Gastrocnemius medialis (tissue), 4 donors: Measurements from ENCODE around the gene EFEMP2. TPM values are rescaled to one million over a fixed set of nuclear protein-coding genes. Genes with fewer than 3 reads are reported as not detected.

ENCODE experiments used
- ATAC-seq, 2 donors: fragments of 150-250 bp; one replicate each; pipeline ENCODE4 v1.9.1; 2016
- DNase-seq, 2 donors: peaks; one replicate each; pipeline ENCODE4 v3.0.0-alpha.2; 2019
- H3K27ac ChIP-seq, 4 donors: fragments of 200-600 bp; sonication (generic); 1 replicate in 1 of 4; 2 replicates in 3 of 4; pipeline ENCODE4 v1.5.1; 2016 to 2018; ENCODE audit warnings: mild to moderate bottlenecking in 2 of 4, moderate library complexity in 1 of 4
- H3K27me3 ChIP-seq, 3 donors: fragments of 200-600 bp; sonication (generic) in 2 of 3; 1 replicate in 1 of 3; 2 replicates in 2 of 3; pipeline versions ENCODE4 v1.5.1 to v1.6.0; 2016 to 2019; ENCODE audit warnings: mild to moderate bottlenecking in 1 of 3, moderate library complexity in 1 of 3
- H3K36me3 ChIP-seq, 2 donors: fragments of 200-600 bp; sonication (generic) in 1 of 2; one replicate each; pipeline ENCODE4 v1.5.1; 2017 to 2018
- H3K4me1 ChIP-seq, 2 donors: fragments of 200-600 bp; sonication (generic) in 1 of 2; one replicate each; pipeline ENCODE4 v1.5.1; 2016 to 2017; ENCODE audit warnings: mild to moderate bottlenecking in 2 of 2
- H3K4me3 ChIP-seq, 4 donors: fragments of 200-600 bp; sonication (generic) in 3 of 4; 1 replicate in 1 of 4; 2 replicates in 3 of 4; pipeline ENCODE4 v1.5.1; 2016 to 2019; ENCODE audit warnings: mild to moderate bottlenecking in 2 of 4
- H3K9me3 ChIP-seq, 3 donors: fragments of 200-600 bp; sonication (generic) in 2 of 3; 1 replicate in 1 of 3; 2 replicates in 2 of 3; pipeline ENCODE4 v1.5.1; 2016 to 2019
- POLR2A ChIP-seq, 2 donors: fragments of 450-650 bp; IDR thresholded peaks; one replicate each; pipeline ENCODE4 v1.6.1; 2017; ENCODE audit warnings: antibody characterized with exemption in 2 of 2, mild to moderate bottlenecking in 2 of 2, moderate library complexity in 2 of 2
- in situ Hi-C, 4 donors: fragments of 200-750 bp; cut with MboI; loops; one replicate each; pipeline versions ENCODE4 v1.15.0 to v1.8.0; 2017; ENCODE audit warnings: low sequenced_read_pairs in 4 of 4
- intact Hi-C: fragments of 100-400 bp; cut with DNase I; formaldehyde crosslinking; loops from one replicate; pipeline ENCODE4 v1.15.1; 2023; ENCODE audit warnings: low total_unique reads
- total RNA-seq, 4 donors: library from RNA; depleted of rRNA; stranded (reverse); fragments of >200 nt; gene quantifications; one replicate each; pipeline versions ENCODE4 v1.1.0 to v1.2.3, GENCODE V29; 2016
- TF ChIP-seq, protein P1 (sequence below), 5 experiments: fragments of 450-650 bp in 3 of 5; fragments of 200-600 bp in 2 of 5; sonication (generic) in 2 of 5; IDR thresholded peaks in 4 of 5; conservative IDR thresholded peaks in 1 of 5; 1 replicate in 4 of 5; 2 replicates in 1 of 5; pipeline ENCODE4 v1.5.1; 2016 to 2019; ENCODE audit warnings: antibody characterized with exemption in 5 of 5, mild to moderate bottlenecking in 3 of 5, moderate library complexity in 3 of 5

The EFEMP2 gene
- total RNA-seq, 4 donors from 2014 or later, result 20.6 to 24.1 (median 22.9) TPM

DNA sequence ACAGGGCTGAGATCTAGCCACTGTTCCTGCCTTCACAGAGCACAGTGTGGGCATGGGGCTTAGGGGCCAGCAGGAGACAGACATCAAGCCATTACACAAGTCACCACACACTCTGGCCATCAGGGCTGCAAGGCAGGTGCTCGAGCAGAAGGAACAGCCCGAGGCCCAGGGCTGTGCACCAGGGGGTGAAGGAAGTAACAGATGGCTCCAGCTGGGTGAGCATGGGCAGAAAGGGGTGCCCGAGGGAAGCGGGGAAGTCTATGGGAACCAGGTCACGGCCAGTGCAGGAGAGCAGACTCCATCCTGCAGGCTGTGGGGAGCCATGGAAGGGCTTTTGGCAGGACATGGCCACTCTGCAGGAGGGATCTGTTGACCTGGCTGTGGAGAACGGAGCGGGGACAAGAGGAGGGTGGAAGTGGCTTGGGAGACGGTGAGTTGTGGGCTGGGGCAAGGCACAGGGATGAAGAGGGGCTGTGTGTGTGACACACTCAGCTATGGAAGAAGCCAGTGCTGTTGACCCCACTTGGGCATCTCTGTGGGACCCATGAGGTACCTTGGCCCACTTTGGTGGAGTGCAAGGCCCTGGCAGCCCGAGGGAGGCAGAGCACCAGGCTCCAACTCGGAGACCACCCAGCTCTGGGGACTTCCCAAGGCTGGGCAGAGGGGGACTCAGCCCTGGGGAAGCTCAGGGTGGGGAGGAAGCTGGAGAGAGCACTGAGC is 42.7 kb upstream of the EFEMP2 start:
- TF ChIP-seq POLR2A (IDR thresholded peaks at IDR 0.05), result no peak
- TF ChIP-seq, protein P1, sequence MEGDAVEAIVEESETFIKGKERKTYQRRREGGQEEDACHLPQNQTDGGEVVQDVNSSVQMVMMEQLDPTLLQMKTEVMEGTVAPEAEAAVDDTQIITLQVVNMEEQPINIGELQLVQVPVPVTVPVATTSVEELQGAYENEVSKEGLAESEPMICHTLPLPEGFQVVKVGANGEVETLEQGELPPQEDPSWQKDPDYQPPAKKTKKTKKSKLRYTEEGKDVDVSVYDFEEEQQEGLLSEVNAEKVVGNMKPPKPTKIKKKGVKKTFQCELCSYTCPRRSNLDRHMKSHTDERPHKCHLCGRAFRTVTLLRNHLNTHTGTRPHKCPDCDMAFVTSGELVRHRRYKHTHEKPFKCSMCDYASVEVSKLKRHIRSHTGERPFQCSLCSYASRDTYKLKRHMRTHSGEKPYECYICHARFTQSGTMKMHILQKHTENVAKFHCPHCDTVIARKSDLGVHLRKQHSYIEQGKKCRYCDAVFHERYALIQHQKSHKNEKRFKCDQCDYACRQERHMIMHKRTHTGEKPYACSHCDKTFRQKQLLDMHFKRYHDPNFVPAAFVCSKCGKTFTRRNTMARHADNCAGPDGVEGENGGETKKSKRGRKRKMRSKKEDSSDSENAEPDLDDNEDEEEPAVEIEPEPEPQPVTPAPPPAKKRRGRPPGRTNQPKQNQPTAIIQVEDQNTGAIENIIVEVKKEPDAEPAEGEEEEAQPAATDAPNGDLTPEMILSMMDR (IDR thresholded peaks at IDR 0.05 in 4 of 5, conservative IDR thresholded peaks at IDR 0.05 in 1 of 5), result no peak
- DNase-seq, result peak in 1 of 2 donors; percentile 25
- Histone ChIP-seq H3K36me3 (no peaks in the 10 kb centered on the region), H3K9me3 (no peaks in the 10 kb centered on the region), H3K4me1 (peaks cover 45 to 48% of the 10 kb centered on the region in 2 donors), H3K27me3 (peaks cover 0 to 4% (median 3%) of the 10 kb centered on the region in 3 donors), H3K27ac (peak overlapping the region; percentile 86 to 98 (median 93)), H3K4me3 (peak overlapping the region in 1 of 4 donors; percentile 17)
- in situ Hi-C loops, result no loop called here
- peak in 1 of 2 donors; percentile 2 for ATAC-seq
- intact Hi-C loops, result loop anchor here (1.0 to 10.0 kb wide), 6 partner anchors 14 to 903 kb away; partner anchors contain the start of genes ARL2, CCDC85B, FOSL1 and SLC29A2

DNA sequence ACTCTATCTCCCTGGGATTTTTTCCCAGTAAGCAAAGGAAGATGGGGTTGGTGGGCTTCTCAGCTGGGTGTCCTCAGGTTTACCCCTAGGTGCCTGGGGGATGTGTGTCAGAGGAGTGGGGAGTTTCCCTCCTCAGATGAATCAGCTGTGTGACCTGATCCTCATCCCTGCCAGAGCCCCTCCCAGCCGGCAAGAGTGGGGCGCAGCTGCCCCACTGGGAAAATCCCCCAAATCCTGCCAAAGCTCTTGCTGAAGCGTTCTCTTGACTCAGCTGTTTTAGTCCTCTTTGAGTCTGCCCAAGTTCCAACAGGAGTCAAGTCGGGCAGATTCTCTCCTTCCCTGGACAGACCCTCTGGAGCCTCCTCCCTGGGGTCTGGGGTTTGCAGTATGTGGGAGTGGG is 40.2 kb upstream of the EFEMP2 start:
- DNase-seq (no peak), ATAC-seq (no peak)
- Histone ChIP-seq H3K27me3 (peaks cover 0 to 6% (median 3%) of the 10 kb centered on the region in 3 donors), H3K4me1 (peaks cover 36 to 41% of the 10 kb centered on the region in 2 donors), H3K9me3 (no peaks in the 10 kb centered on the region), H3K4me3 (no peak overlapping the region), H3K36me3 (no peaks in the 10 kb centered on the region), H3K27ac (no peak overlapping the region)
- in situ Hi-C loops (no loop called here), intact Hi-C loops (loop anchor here (10.0 kb wide), 1 partner anchor 462 kb away; the partner anchor contains the start of gene SLC29A2)
- TF ChIP-seq POLR2A (IDR thresholded peaks at IDR 0.05), result no peak
- TF ChIP-seq, protein P1 (IDR thresholded peaks at IDR 0.05 in 4 of 5, conservative IDR thresholded peaks at IDR 0.05 in 1 of 5), result no peak

DNA sequence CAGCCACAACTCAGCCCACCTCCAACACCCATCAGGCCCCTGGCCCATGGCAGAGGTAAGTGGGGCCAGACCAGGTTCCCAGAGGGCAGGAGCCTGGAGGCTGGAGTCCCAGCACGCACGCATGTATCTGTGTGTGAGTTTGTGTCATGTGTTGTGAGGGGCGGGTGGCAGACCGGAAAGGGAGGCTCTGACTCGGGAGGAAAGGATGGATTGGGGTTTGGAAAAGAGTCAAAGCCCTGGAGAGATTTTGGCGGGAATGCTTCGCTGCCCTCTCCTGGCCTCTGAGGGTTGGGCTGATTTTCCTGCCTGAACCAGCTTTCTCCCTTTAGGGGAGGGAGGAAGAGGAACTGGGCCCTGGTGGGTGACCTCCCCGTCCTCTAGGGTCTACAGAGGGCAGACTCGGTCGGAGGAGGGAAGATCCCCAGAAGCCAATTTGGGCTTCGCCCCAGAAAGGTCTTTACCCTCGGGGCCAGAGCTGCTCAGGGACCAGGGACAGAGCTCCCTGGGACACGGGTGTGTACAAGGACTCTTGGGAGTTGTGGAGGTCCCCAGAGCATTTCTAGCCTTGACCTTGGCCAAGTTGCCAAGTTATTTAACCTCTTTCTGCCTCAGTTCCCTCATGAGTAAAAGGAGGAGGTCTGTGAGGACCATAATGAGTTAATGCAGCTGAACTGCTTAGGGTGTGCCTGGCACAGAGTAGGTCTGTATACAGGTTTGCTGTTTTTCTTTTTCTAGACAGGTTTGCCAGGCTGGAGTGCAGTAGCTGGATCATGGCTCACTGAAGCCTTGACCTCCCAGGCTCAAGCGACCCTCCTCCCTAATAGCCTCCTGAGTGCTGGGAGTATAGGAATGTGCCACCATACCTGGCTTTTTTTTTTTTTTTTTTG is 39.3 kb upstream of the EFEMP2 start:
- in situ Hi-C loops, result no loop called here

GRCh38 chr11:65907878-65908277 is 35.3 kb upstream of the EFEMP2 start:
- peaks cover 0 to 6% (median 3%) of the 10 kb centered on the region in 3 donors for H3K27me3 ChIP-seq

More for the DNA sequence above, 39.3 kb upstream of the EFEMP2 start:
- no peaks in the 10 kb centered on the region for H3K9me3 ChIP-seq
- H3K4me1 ChIP-seq, result peaks cover 26 to 32% of the 10 kb centered on the region in 2 donors
- no peak for ATAC-seq
- H3K27me3 ChIP-seq, result peaks cover 0 to 6% (median 3%) of the 10 kb centered on the region in 3 donors
- peak overlapping the region in 2 of 4 donors; percentile 8 to 38 for H3K27ac ChIP-seq
- no peak overlapping the region for H3K4me3 ChIP-seq
- peak in 1 of 2 donors; percentile 46 for DNase-seq
- TF ChIP-seq, protein P1 (IDR thresholded peaks at IDR 0.05 in 4 of 5, conservative IDR thresholded peaks at IDR 0.05 in 1 of 5), result peak in 4 of 5 experiments; percentile 17 to 40 (median 27)
- TF ChIP-seq POLR2A (IDR thresholded peaks at IDR 0.05), result peak in 1 of 2 donors; percentile 11
- no peaks in the 10 kb centered on the region for H3K36me3 ChIP-seq
- intact Hi-C loops, result loop anchor here (10.0 kb wide), 1 partner anchor 463 kb away; the partner anchor contains the start of gene SLC29A2

More at GRCh38 chr11:65907878-65908277, 35.3 kb upstream of the EFEMP2 start:
- no peaks in the 10 kb centered on the region for H3K9me3 ChIP-seq
- no peak for TF ChIP-seq POLR2A (IDR thresholded peaks at IDR 0.05)
- TF ChIP-seq, protein P1 (IDR thresholded peaks at IDR 0.05 in 4 of 5, conservative IDR thresholded peaks at IDR 0.05 in 1 of 5), result no peak
- H3K27ac ChIP-seq, result no peak overlapping the region
- H3K36me3 ChIP-seq, result no peaks in the 10 kb centered on the region
- DNase-seq (no peak), ATAC-seq (no peak)
- in situ Hi-C loops (no loop called here), intact Hi-C loops (no loop called here)
- H3K4me3 ChIP-seq, result no peak overlapping the region
- peaks cover 4 to 7% of the 10 kb centered on the region in 2 donors for H3K4me1 ChIP-seq
